NCI-H2029 treated with DMSO at 0.1 percent for 48 hours (cell line): Measurements from ENCODE around the gene METTL16.

Experiments used
- DNase-seq: peaks from one replicate; lab custom pipeline; 2025; lab: John Stamatoyannopoulos, UW

The METTL16 gene

DNA sequence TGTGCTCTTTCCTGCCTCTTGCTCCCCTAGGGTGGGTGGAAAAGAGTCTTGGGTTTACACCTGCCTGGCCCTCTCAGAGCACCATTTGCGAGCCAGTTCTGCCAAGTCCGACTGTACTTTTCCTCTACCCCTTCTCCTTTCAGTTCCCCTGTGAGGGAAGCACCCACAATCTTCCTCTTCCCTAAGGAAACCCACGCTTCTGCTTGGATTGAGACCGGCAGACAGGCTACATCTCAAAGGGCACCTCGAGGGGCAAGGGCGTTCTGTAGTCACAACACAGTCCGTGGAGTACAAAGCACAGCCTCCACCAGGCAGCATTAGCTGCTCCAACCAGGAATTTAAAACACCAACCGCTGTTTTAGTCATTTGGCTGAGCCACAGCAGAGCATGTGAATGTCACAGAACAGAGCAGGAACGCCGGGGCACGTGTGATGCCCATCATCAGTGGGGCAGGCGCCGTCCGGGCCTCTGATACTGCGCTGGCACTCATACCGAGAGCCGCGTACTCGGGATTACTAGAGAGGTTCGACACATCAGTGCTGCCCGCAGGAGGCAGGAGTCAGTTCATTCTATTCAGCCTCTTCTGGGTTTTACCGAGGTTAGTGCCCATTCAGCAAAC is 97.1 kb downstream of the METTL16 start:
- DNase-seq = no peak

DNA sequence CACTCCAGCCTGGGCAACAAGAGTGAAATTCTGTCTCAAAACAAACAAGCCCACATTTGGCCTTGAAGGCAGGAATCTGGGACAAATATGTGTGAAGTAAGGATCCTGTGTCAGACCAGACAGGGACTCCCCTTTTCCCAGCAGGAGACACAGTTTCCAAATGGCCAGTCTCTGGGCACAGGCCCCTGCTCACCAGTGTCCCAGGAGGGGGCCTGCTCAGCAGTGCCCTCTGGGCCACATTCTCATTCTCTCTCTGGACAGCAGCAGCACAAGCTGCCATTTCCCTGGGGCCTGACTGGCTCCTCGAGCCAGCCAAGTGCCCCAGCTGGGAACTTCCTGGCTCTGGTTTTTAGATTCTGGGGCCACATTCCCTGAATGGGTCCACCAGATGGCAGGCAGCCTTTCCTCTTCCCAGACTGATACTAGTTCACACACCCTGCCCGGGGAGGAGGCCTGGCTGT is 99.1 kb downstream of the METTL16 start:
- no peak for DNase-seq

DNA sequence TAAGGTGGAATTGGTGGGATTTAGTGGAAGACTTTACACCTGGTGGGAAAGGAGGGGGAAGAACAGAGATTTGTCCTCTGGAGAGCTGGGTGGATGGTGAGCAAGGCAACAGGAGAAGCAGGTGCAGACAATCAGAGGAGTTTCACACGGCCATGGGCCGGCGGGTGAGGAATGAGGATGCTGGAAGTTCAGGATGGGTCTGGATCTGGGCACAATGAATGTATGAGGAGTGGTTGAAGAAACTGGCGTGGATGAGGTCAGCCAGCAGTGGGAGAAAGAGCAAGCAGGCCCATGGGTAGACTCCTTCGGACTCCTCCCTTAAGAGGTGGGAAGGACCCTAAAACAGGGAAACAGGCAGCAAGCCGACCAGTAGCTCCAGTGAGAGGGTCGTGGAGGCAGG is 100.7 kb downstream of the METTL16 start:
- DNase-seq = no peak

DNA sequence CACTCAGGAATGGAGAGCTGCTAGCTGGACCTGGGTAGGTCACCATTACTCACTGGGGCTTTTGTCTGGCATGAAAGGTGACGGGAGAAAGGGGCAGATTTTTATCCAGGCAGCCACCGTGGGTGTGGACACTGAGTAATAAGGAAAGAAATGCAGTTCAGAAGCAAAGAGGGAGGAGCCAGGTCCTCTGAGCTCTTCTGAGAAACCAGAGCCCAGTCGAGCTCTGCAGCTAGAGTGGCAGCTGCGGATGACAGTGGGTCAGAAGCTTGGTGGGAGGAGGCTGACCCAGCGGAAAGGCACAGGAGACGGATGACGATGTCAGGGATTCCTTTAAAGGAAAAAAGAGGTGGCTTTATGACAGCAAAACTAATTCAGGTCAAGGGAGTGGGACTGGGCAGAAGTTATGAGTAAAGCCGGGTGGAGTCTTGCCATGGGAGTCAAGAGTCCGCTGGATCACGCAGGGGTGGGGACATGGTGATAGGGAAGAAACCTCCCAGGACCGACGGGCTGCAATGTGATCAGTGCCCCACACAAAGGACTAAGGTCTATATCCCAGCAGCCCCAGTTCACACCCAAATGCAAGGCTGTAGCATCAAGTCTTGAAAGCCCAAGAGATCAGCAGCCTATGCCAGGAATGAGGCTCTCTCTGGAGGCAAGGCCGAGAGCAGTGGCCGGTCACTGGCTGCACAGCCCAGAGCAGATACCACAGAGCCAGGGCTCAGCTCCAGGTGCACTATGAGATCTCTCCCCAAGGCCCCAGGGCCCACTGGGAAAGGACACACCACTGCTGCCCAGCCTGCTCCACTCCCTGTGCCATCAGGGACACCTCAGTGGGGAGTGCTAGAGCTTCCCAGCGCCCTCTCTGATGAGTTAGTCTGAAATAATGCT is 104.5 kb downstream of the METTL16 start:
- no peak for DNase-seq

DNA sequence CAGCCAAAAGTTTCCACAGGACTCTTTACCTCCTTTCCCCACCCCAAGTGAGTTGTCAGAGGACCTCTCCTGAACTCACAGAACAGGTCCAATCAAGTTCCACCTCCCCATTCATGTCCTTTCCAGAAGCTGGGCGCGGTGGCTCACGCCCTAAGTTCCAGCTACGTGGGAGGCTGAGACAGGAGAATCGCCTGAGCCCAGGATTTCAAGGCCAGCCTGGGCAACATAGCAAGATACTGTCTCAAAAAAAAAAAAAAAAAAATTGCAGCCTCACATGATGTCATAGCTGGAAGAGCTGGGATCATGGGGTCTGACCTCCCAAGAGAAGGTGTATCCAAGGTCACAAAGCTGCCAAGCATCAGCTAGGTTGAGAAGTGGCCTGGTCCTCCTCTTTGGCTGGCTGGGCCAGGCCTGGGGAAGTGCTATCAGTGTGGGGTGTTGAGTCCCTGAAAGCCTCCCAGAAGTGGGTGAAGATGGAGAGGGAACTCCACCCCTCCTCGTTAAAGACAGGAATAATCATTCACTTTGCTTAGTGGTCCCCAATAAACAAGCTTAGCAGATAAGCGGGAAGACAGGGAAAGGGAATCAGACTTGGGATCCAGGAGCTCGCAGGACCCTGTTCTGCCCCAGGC is 105.3 kb downstream of the METTL16 start:
- DNase-seq = no peak

DNA sequence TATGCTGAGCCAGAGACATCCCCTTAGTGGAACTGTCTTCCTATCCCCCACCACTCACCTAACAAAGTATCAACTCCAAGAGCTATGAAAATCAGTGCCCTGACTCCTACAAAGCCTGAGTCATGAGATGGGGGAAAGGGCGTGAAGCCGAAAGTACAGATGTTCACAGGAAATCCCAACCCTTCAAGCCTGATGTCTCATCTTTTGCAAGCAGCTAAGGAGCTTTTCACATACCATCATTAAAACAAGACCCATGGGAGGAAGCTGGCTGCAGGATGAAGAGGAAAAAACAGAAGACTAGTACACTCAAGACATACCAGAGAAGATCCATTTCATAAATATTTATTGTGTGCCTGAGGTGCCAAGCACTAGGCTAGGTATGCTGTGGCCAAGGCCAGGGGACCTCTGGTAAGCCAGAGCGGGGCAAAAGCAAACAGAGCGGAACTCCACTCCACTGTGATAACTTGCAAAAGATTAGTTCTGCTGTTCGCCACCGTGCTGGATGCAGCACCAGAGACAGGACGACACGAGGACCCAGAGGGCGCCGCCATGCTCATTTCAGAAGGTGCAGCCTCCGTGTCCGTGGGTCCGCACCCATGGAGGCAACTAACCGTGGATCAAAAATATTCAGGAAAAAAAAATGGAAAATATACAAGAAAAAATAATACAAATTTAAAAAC is 106.3 kb downstream of the METTL16 start:
- no peak for DNase-seq

DNA sequence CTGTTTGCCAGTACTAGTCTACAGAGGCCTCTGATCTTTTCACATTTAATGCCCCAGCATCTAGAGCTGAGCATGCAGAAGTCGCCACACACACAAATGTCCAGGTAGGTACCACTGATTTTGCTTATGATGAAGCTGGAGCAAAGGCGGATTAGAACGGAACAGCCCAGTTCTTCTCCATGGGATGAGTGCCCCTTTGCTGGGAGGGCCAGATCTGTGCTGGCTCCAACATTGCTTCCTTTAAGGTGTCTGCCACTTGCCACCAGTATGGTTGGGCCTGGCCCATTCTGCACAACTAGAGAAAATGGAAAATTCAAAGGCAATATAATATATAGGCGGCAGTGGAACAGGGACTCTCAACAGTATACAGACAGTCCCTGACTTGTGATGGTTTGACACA is 108.6 kb downstream of the METTL16 start:
- no peak for DNase-seq

DNA sequence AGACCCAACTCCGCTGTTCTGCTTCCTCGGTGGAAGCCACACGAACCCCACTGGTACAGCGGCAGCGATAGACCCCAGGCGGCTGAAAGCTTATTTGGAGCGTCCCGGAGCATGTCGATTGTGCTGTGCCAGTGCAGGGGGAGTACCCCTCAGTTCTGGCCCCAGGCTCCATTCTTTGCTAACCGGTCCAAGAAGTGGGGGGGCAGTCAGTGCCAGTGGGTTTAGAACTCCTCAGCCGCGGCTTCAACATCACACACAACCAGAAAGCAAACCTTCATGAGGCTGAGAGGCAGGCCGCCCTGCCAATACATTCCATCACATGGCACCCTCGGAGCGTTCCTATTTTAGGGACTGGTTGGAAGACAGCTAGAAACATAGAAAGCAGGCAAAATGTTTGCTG is 109.1 kb downstream of the METTL16 start:
- no peak for DNase-seq

DNA sequence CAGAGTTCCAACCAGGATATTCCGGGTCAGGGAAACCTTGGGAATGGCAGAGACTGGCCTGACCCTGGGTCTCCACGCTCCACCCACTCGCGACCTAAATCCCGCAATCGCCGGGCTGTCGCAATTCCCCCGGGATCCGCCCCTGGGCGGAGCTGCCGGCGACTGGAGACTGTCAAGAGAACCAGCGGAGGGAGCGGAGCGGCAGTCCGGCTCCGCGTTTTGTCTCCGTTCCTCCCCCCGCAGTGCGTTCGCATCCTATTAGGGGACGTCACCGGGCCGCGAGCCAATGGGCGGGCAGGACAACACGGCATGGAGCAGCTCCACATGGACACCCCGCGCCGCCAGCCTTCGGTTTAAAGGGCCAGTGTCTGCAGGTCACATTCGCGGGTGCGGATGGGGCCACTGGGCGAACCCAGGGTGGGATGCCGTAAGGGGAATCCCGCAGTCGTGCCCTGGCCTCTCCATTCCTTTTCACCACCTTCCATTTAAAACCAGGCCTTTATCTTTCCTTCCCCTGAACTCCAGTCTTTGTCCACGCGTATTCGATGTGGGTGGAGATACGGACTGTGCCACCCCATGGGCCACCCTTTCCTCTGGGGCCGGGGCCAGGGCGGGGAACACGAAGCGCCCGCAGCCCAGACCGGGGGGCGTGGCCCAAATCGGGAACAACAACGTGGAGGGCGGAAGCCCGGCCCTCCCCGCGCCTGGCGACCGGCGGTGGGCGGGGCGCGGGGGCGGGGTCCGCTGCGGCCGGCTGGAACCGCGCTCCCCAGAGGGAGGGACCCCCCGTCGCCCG is 110.1 kb downstream of the METTL16 start:
- DNase-seq = peak; percentile 73

DNA sequence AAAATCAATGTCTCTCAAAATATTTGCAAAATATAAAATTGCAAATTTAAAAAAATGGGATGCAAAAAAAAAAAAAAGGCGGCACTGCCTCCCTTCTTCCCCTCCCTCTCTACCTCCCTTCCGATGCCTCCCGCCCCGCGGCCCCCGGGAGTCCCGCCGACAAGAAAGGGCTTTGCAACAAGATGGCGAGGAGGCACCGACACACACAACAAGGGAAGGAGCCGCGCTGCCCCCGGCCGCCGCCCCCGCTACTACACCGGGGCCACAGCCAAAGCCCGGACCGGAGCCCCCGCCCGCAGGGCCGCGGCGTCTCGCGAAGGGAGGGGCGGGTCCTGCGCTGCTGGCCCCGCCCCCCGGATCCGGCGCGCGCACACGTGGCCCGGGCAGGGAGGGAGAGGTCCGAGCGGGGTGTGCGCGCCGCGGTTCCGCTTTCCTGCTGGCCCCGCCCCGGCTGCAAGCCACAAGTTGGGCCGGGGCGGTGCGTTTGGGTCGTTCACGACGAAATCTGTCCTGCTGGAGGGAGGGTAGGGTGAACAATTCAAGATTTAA is 110.7 kb downstream of the METTL16 start, which contains the start of gene MNT:
Gene MNT, minus strand, starts transcription at position 184 of the 549 bp plus-strand sequence. CDS start 348 bp downstream, outside the sequence.
- DNase-seq = peak; percentile 71

DNA sequence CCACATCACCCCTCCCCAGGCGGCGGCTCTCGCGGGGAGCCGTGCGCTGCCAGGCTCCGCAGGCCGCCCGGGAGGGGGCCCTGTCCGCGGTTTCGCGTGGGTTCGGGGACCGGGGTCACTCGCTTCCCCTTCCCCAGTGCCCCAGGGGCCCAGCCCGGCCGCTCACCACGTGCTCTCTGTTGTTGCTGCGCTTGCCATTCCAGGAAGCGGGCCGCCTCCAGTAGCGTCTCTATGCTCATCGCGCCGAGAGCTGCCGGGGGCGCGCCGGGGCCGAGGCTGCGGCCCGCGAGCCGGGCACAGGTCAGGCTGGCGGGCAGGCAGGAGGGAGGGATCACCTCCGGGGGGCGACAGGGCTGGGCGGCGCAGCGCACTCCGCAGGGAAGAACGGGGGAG is 111.2 kb downstream of the METTL16 start:
- DNase-seq = no peak

DNA sequence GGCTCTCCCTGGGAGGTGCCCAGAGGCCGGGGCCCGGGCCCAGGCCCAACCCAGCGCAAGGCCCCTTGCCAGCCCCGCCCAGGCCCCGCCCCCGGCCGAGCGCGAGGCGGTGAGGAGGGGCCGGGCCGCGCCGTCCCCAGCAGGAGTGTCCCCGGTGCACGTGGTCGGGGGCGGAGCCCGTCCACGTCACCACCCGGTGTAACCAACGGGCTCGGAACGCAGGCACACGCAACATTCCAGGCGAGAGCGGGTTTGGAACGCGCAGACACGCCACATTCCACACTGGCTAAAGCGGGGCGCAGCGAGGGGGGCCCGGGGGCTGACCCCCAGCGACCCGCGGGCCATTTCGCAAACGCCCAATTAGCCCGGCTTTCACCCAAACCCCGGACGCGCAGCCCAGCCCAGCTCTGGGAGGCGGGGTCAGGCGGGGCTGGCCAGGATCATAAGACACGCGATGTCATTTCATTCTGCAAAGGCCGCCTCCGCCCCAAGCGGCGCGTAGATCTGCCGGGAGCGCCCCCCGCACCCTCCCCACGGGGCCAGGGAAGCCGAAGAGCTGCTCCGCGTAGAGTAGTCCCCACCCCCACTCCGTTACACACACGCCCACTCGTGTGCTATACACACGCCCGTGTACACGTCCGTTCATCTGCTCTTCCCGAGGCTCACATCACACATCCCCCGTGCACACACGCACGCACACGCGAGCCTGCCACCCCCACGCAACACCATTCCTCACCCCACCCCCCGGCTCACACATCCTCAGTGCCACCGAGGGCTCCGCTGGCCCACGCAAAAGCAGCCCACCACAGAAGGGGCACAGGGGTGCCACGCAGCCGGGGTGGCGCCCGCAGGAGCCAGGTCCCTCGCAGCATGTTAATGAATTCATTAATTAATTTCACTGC is 111.9 kb downstream of the METTL16 start:
- DNase-seq = peak; percentile 37

DNA sequence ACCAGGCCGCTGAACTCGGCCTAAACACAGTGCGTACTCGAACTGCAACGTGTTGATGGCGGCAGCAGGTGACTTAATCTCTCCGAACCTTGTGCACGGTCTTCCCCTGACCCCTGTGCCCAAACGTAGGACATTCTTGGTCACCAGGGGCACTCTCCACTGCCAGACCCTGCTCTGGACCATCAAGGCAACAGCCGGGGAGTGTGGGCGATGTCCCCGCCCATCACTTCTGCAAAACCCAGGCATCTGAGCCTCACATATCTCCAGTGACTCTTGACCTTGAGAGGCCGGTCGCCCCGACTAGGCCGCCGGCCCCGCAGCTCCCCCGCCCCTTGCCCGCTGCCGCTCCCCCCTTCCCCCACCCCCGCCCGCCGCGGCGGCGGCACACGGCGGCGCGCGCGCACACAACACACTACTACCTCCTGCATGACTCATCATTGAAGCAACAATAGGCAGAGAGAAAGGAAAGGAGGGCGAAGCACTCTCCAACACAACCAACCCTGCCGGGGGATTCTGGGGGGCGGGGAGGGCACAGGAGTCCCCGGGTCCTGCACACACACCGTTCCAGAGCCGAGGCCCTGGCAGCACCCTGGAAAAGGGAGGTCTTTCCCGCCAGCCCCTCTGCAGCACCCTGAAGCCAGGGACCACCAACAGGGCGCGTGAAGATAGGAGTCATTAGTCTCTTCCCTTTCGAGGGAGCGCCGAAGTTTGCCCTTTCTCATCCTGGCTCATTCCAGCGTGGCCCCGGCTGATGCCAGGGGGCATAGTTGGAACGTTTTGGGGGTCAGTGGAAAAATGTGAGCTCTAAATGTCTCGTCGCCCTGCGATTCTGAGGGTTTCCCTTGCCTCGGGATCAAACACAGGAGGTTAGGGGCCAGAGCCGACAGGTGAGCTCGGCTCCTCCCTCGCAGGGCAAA is 112.8 kb downstream of the METTL16 start:
- DNase-seq = no peak

DNA sequence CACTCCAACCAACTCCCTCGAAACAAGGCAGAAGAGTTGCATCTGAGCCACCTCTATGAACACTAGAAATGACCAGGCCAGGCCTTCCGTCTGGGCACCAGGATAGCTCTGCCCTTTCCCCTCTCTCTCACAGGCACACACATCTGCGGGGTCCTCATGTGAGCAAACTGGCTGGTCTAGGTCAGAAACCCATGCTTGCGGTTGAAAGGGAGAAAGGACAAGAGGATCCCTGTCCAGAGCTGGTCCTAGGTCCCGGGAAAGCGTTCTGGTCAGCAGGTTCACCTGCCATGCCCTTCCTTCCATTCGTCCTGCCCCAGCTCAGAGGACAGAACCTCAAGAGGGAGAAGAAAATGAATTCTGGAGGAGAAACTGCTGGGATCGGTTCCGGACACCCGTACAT is 113.5 kb downstream of the METTL16 start:
- no peak for DNase-seq

DNA sequence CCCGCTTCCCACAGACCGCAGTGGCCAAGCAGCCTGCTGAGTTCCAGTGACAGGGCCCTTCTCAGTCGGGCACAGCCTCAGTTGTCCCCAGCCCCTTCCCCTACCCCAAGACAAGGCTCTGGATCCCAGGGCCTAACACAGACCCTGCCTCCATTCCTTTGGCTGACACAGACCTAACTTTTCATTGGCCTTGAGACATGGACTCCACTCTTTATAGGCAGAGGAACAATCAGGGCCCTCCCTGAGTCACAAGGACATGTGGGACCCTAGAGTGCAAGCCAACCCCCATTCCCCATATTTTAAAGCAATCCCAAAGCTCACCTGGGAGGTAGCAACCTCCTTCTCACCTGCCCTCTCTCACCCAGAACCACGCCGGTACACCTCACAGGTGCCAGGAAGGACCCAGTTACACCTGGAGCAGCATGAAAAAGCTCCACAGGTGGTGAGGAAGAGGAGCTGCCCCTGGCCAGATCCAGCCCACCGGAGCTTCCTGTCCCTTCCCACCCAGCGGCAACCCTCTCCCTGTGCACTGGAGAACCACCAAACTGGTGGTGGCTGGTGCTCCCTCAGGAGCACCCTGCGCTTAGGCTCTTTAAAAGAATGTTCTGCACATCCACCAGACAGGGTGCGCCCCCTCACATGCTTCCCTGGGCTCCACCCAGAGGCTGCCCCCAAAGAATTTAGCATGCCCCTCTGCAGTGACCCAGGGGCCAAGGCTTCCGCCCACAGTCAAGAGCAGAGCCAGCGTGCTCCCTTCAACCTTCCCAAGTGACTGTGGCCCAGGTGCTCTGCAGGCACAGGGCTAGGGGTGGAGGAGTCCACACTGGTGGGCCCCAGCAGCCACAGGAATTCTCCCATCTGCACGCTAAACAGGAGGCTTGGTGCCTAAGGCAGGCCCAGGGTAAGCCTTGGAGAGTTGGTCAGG is 114.2 kb downstream of the METTL16 start:
- DNase-seq = no peak

DNA sequence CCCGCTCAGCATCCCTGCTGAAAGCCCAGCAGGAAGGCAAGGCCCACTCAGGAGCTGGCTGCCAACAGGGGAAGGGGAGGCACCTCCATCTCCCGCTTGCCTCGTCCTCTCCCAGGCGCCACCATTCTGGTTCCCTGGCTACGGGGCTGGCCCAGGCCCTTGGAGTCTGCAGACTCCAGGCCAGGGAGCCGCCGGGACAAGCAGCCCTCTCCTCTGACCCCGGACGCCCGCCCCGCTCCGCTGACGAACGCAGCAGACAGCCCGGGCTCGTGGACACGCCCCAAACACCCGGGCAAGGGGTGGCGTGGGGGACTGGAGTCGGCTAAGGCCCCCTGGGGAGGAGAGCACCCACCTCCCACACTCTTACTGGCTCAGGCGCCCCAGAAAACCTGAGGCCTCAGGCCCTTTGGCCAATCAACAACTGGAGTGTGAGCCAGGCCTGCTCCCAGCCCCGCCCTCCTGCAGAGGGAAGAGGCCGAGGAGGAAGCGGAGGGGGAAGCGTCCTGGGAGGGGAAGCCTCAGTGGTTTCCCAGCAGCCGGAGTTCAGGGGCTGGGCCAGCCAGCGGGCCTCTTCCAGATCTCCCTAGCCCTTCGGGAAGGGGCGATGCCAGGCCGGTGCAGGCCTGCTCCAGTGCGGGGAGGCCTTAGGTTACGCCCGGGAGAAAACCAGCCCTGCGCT is 115.0 kb downstream of the METTL16 start:
- DNase-seq = no peak

DNA sequence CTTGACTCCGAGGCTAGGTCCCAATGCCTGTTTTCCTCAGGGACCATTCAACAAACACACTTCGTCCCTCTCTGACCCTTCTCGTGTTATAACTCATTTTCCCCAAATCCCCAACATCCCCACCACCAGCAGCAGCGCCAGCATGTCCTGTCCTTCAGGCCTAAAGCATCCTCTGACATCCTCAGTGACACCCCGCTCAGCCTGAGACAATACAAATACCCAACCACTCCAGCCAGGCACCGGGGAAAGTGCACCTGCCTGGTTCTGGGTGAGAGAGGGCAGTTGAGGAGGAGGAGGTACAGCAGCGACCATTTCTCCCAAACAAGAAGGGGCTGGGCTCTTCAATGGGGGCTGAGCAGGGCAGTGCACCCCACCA is 115.5 kb downstream of the METTL16 start:
- DNase-seq = no peak
